Measurements from ENCODE around the gene DUSP1.
A peak's percentile ranks its signal among the peaks of the same experiment; 100 is the strongest.

DUSP1 gene

DNA sequence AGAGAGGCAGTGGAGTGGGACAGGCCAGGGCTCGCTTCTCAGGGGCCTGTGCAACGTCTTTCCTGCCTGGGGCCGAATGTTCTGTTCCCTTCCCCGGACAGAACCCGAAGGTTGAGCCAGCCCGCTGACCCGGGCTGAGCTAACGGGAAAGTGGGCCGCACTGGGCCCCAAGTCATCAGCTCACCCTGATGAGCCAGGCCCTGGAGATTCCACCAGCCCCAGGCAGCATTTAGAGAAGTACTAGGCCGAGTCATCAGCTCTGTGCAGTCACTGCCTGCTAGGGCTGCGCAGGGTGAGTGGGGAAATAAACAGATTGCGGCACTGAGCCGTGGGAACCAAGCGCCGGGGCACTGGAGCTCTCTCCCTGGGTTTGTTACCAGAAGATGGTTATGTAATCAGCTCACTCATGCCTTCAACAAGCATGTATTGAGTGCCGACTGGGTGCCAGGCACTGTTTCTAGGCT lies 29.1 kb upstream of the DUSP1 start:
- CTCF ChIA-PET, result interaction anchor here (0.7 to 2.7 kb wide), 5 partner anchors 10 to 85 kb away, joined by 3 to 14 read pairs (median 5); partner anchors contain the start of gene DUSP1
- POLR2A ChIA-PET, result interaction anchor here (0.7 to 4.6 kb wide), 8 partner anchors 22 to 154 kb away, joined by 3 to 129 read pairs (median 3); partner anchors contain the start of gene DUSP1
- no peak overlapping the region for H3K4me3 ChIP-seq (ENCODE audit: low read depth, low read length)
- DNase-seq (ENCODE audit: low read depth, low spot score), result peak; percentile 91
- TF ChIP-seq, protein P1, sequence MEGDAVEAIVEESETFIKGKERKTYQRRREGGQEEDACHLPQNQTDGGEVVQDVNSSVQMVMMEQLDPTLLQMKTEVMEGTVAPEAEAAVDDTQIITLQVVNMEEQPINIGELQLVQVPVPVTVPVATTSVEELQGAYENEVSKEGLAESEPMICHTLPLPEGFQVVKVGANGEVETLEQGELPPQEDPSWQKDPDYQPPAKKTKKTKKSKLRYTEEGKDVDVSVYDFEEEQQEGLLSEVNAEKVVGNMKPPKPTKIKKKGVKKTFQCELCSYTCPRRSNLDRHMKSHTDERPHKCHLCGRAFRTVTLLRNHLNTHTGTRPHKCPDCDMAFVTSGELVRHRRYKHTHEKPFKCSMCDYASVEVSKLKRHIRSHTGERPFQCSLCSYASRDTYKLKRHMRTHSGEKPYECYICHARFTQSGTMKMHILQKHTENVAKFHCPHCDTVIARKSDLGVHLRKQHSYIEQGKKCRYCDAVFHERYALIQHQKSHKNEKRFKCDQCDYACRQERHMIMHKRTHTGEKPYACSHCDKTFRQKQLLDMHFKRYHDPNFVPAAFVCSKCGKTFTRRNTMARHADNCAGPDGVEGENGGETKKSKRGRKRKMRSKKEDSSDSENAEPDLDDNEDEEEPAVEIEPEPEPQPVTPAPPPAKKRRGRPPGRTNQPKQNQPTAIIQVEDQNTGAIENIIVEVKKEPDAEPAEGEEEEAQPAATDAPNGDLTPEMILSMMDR (IDR thresholded peaks at IDR 0.05; ENCODE audit: insufficient read depth, low read length, missing control alignments), result no peak

DNA sequence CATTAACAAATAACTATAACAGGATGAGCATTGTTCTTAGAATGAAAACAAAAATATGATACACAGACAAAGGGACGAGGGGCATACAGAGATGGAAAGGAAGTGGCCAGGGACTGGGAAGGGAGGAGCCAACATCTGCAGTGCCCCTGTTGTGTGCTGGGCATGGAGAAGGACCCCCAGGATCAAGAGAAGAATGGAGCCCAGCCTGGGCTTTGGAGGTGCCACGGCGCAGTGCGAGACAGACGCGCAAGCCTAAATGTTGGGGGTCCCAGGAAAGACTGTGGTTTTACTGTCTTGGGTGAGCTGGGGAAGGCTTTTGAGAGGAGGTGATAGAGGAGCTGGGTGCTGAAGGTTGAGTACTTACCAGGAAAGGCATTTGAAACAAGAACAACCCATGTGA lies 28.4 kb upstream of the DUSP1 start:
- POLR2A ChIA-PET, result interaction anchor here (0.7 to 4.6 kb wide), 6 partner anchors 22 to 87 kb away, joined by 3 to 129 read pairs (median 3); partner anchors contain the start of gene DUSP1

DNA sequence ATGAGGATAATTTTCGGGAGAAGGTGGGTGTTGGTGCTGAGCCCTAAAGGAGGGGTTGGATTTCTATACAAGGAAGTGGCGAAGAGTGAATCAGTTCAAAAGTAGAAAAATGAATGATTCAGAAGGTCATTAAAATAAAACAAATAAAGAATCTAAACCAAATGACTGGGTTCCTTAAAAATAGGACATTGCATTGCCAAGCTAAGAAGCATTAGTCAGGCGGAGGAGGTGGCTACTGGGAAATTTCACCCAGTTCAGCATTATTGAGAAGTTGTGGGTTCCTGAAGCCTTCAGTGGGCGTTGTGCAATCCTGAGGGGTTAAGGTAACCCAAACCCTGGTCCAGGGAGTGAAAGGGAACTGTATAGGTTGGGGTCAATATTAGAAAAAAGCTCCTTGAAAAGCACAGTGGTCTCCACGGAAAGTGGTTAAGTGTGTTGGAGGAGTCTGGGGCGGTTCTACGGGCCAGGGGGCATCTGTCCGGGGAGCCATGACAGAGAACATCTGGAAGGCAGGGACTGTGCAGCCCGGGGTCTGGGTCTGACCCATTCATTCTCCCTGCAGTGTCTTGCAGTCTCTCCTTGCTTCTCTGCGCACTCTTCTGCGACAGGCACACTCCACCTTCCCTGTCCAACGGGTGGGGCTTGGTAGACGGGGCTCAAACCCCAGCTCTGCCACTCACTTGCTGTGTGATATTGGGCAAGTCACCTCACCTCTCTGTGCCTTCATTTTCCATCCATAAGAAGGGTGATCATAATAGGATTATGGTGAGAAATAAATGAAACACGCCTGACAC lies 27.6 kb upstream of the DUSP1 start:
- ChIA-PET POLR2A (interaction anchor here (0.6 to 4.6 kb wide), 9 partner anchors 27 to 523 kb away, joined by 3 to 129 read pairs (median 3); partner anchors contain the start of gene DUSP1), CTCF (interaction anchor here (0.6 to 2.3 kb wide), 8 partner anchors 11 to 133 kb away, joined by 3 to 11 read pairs (median 4); partner anchors contain the start of gene DUSP1)
- TF ChIP-seq, protein P1 (IDR thresholded peaks at IDR 0.05; ENCODE audit: insufficient read depth, low read length, missing control alignments), result no peak
- no peak overlapping the region for H3K4me3 ChIP-seq (ENCODE audit: low read depth, low read length)
- DNase-seq (ENCODE audit: low read depth, low spot score), result peak; percentile 83

More for the DNA sequence above, 28.4 kb upstream of the DUSP1 start:
- no peak overlapping the region for H3K4me3 ChIP-seq (ENCODE audit: low read depth, low read length)
- CTCF ChIA-PET, result interaction anchor here (0.7 to 2.7 kb wide), 5 partner anchors 17 to 85 kb away, joined by 3 to 14 read pairs (median 4); partner anchors contain the start of gene DUSP1
- TF ChIP-seq, protein P1 (IDR thresholded peaks at IDR 0.05; ENCODE audit: insufficient read depth, low read length, missing control alignments), result no peak
- no peak for DNase-seq (ENCODE audit: low read depth, low spot score)

DNA sequence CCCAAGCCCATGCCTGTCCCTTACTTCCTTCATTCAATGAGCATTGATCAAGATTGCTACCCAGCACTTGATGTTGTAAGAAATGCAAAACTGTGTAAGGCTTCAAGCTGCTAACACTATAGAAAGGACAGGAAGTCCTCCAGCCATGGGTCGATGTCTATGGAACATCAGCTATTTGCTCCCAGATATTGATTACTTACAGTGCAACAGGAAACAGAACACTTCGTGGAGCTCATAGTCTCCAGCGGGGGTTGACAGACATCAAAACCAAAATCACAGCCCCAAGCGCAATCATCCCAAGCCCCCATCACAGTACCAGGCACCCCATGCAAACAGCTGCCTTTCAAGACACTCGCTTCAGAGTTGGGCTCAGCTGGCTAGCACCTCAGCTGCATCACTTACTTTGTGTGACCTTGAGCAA lies 26.8 kb upstream of the DUSP1 start:
- peak overlapping the region; percentile 34 for H3K4me3 ChIP-seq (ENCODE audit: low read depth, low read length)
- TF ChIP-seq, protein P1 (IDR thresholded peaks at IDR 0.05; ENCODE audit: insufficient read depth, low read length, missing control alignments), result no peak
- CTCF ChIA-PET, result interaction anchor here (0.8 to 2.3 kb wide), 9 partner anchors 10 to 136 kb away, joined by 3 to 11 read pairs (median 4); partner anchors contain the start of gene DUSP1
- no peak for DNase-seq (ENCODE audit: low read depth, low spot score)
- POLR2A ChIA-PET, result interaction anchor here (0.6 to 4.6 kb wide), 9 partner anchors 26 to 524 kb away, joined by 3 to 129 read pairs (median 3); partner anchors contain the start of gene DUSP1

DNA sequence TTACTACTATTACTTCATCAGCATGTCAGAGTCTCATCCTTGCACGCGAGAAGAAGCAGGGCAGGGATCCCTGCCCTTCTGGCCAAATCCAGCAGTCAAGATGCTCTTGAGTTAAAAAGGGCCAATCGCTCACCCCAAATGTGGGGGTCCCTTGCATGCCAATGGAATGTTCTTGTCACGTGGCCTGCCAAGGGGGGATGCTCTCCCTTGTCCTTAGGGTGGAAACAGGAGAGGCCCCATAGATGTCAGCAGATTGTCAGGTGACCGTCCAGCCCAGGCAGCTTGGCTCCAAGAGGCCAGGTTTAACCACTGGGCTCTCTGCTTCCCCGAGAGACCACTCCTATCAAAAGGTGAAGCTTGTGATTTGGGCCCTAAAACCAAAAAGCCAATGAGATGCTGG lies 25.3 kb upstream of the DUSP1 start:
- H3K4me3 ChIP-seq (ENCODE audit: low read depth, low read length), result no peak overlapping the region
- DNase-seq (ENCODE audit: low read depth, low spot score), result no peak
- ChIA-PET POLR2A (interaction anchor here (0.9 to 7.7 kb wide), 2 partner anchors 26 to 30 kb away, joined by 4 to 78 read pairs; partner anchors contain the start of gene DUSP1), CTCF (interaction anchor here (1.3 to 3.0 kb wide), 2 partner anchors 24 to 83 kb away, joined by 3 to 12 read pairs; no protein-coding TSS in a partner anchor)
- TF ChIP-seq, protein P1 (IDR thresholded peaks at IDR 0.05; ENCODE audit: insufficient read depth, low read length, missing control alignments), result no peak
